OCI-LY3 (cell line): Measurements from ENCODE around the gene KCNJ18.
"Not testable (repeated sequence)": the region's sequence is repeated elsewhere in the genome, so short reads cannot be mapped to it uniquely, and the experiment has no call there.

Experiments
- EZH2phosphoT487 ChIP-seq: fragments of 200-600 bp; shearing (Covaris generic); IDR thresholded peaks from 2 replicates; pipeline ENCODE4 v1.6.1; 2018; ENCODE audit warnings: antibody characterized with exemption, mixed run types, low read depth
- TF ChIP-seq, protein P1 (sequence below): fragments of 200-600, 300-600 bp; sonication (generic); IDR thresholded peaks from 2 replicates; pipeline ENCODE4 v1.5.1; 2014; ENCODE audit warnings: antibody characterized with exemption, low read length, low read depth

DNA sequence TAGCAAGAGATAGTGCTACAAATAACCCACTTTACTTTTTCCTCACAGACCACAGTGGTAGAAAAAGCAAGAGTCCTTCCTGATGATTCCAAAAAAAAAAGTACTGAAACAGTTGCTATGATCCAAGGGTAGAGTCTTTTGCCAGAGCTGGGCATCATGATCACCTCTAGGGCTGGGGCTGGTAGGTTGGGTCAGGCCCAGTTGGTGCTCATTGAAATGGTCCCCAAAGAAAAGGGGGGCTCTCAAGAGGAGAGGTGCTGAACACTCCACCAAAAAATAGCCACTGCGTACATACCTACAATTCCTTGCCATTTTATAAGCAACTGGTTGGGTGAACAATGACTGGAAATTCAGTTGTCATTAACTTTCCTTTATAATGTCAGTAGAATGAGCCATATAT is 30.9 kb upstream of the KCNJ18 start:
- TF ChIP-seq, protein P1, sequence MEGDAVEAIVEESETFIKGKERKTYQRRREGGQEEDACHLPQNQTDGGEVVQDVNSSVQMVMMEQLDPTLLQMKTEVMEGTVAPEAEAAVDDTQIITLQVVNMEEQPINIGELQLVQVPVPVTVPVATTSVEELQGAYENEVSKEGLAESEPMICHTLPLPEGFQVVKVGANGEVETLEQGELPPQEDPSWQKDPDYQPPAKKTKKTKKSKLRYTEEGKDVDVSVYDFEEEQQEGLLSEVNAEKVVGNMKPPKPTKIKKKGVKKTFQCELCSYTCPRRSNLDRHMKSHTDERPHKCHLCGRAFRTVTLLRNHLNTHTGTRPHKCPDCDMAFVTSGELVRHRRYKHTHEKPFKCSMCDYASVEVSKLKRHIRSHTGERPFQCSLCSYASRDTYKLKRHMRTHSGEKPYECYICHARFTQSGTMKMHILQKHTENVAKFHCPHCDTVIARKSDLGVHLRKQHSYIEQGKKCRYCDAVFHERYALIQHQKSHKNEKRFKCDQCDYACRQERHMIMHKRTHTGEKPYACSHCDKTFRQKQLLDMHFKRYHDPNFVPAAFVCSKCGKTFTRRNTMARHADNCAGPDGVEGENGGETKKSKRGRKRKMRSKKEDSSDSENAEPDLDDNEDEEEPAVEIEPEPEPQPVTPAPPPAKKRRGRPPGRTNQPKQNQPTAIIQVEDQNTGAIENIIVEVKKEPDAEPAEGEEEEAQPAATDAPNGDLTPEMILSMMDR: not testable (repeated sequence)
- not testable (repeated sequence) for TF ChIP-seq EZH2phosphoT487
